HEK293T (cell line): ENCODE results near the gene NNT.

Experiments
- ELF4 ChIP-seq: fragments of 450-650 bp; IDR thresholded peaks from 2 replicates; pipeline ENCODE4 v1.6.1; 2017; ENCODE audit warnings: antibody characterized with exemption
- FOXA1 ChIP-seq: fragments of 450-650 bp; IDR thresholded peaks from 2 replicates; pipeline ENCODE4 v1.6.1; 2016; ENCODE audit warnings: mild to moderate bottlenecking
- FOXM1 ChIP-seq: fragments of 450-650 bp; IDR thresholded peaks from 2 replicates; pipeline ENCODE4 v1.6.1; 2017; ENCODE audit warnings: mild to moderate bottlenecking, borderline replicate concordance
- HDGF ChIP-seq: fragments of 450-650 bp; IDR thresholded peaks from 2 replicates; pipeline ENCODE4 v1.6.1; 2017; ENCODE audit warnings: antibody characterized with exemption, borderline replicate concordance
- L3MBTL2 ChIP-seq: fragments of 450-650 bp; conservative IDR thresholded peaks from 2 replicates; pipeline ENCODE4 v1.6.1; 2016; ENCODE audit warnings: mild to moderate bottlenecking

DNA sequence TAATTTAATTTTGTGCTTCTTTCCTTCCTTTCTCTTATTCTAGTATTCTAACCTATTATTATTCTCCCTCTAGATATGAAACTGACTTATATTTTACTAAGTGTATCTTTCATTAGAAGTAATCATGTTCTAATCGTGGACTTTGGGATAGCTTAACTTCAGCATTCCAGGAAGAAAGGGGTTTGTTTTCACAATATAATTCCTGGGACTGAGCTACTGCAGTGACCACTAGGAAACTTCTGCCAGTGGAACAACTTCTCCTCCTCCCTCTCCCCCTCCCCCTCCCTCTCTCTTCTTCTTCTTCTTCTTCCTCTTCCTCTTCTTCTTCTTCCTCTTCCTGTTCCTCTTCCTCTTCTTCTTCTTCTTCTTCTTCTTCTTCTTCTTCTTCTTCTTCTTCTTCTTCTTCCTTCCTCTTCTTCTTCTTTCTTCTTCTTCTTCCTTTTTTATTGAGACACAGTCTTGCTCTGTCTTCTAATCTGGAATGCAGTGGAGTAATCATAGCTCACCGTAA, 127.9 kb downstream of the NNT start:
- no peak for TF ChIP-seq FOXM1
- no peak for TF ChIP-seq HDGF
- no peak for TF ChIP-seq ELF4
- TF ChIP-seq L3MBTL2: no peak
- TF ChIP-seq FOXA1: no peak
